ENCODE data around the gene COL5A3. TPM values are rescaled to one million over a fixed set of nuclear protein-coding genes. Genes with fewer than 3 reads are reported as not detected.

COL5A3 gene
- total RNA-seq, 4 donors from 2014 or later = 18.8 to 79.1 (median 35.0) TPM

GRCh38 chr19:9970481-9970880 is 39.8 kb downstream of the COL5A3 start:
- no peak for TF ChIP-seq CTCF (IDR thresholded peaks at IDR 0.05; ENCODE audit: low read depth)

GRCh38 chr19:9969688-9969975 is 40.7 kb downstream of the COL5A3 start:
- no peak for TF ChIP-seq CTCF (IDR thresholded peaks at IDR 0.05; ENCODE audit: low read depth)

GRCh38 chr19:9968820-9969687 is 41.2 kb downstream of the COL5A3 start:
- TF ChIP-seq CTCF (IDR thresholded peaks at IDR 0.05; ENCODE audit: low read depth) = no peak

- no peak for TF ChIP-seq CTCF (IDR thresholded peaks at IDR 0.05; ENCODE audit: low read depth)
Measured at GRCh38 chr19:9967326-9967725, 43.0 kb downstream of the COL5A3 start.

- TF ChIP-seq CTCF (IDR thresholded peaks at IDR 0.05; ENCODE audit: low read depth) = no peak
Measured at GRCh38 chr19:9966448-9966847, 43.9 kb downstream of the COL5A3 start.

GRCh38 chr19:9966024-9966423 is 44.3 kb downstream of the COL5A3 start:
- no peak for TF ChIP-seq CTCF (IDR thresholded peaks at IDR 0.05; ENCODE audit: low read depth)

GRCh38 chr19:9962623-9963290 is 47.5 kb downstream of the COL5A3 start:
- no peak for TF ChIP-seq CTCF (IDR thresholded peaks at IDR 0.05; ENCODE audit: low read depth)
